BE2C (cell line): ENCODE data around the gene BBS10.

Experiments used
- DNase-seq: peaks from one replicate; pipeline ENCODE4 v3.0.0-alpha.2; 2020
- H3K27me3 ChIP-seq: fragments of 250-450 bp; sonication (Bioruptor Pico); 2 replicates; pipeline ENCODE4 v1.5.1; 2020; ENCODE audit warnings: mild to moderate bottlenecking
- H3K36me3 ChIP-seq: fragments of 250-450 bp; sonication (Bioruptor Pico); 2 replicates; pipeline ENCODE4 v1.5.1; 2020; ENCODE audit warnings: mild to moderate bottlenecking
- H3K4me1 ChIP-seq: fragments of 250-450 bp; sonication (Bioruptor Pico); 2 replicates; pipeline ENCODE4 v1.5.1; 2020
- H3K4me3 ChIP-seq: 2 replicates; pipeline ENCODE4 v1.5.1; 2011; ENCODE audit warnings: low read depth, low read length
- H3K9me3 ChIP-seq: fragments of 250-450 bp; sonication (Bioruptor Pico); 2 replicates; pipeline ENCODE4 v1.5.1; 2020
- TF ChIP-seq, protein P1 (sequence below): IDR thresholded peaks from 2 replicates; pipeline ENCODE4 v1.5.1; 2012; ENCODE audit warnings: mild to moderate bottlenecking, low read depth, low read length

BBS10 gene

DNA sequence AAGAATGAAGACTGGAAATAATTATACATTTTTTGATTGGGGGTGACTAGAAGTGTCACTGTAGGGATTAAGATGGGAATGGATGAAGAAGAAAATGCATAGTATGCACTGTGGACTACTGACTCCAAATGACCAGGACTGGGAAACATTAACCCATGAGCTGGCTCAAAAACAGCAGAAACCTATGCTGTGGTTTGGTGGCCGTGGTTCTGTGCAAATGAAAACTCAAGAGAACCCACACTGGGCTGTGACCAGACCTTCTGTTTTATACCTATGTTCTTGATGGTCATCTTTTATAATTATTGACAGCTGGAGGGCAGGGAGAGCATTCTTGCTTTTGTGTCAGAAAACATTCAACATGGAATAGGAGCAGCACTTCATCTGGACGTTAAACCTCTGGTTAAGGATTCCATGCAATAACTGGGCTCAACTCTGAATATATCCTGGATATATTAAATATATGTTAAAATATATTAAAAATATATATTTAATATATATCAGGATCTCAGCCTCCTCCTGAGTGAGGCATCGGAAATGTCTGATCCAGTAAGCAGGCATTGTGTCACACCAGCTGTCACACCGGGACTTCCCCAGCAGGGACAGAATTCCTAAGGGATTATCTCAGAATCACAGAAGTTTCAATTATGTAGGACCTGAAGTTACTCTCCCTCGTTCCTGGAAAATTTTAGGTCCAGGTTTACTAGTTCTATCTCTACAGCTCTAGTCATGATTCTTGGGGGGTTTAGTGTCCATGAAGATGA is 48.5 kb downstream of the BBS10 start:
- Histone ChIP-seq H3K4me1 (no peaks in the 10 kb centered on the region), H3K9me3 (no peaks in the 10 kb centered on the region), H3K27me3 (no peaks in the 10 kb centered on the region; the same call in 1 of the 2 replicates), H3K36me3 (no peaks in the 10 kb centered on the region), H3K4me3 (no peak overlapping the region)
- TF ChIP-seq, protein P1, sequence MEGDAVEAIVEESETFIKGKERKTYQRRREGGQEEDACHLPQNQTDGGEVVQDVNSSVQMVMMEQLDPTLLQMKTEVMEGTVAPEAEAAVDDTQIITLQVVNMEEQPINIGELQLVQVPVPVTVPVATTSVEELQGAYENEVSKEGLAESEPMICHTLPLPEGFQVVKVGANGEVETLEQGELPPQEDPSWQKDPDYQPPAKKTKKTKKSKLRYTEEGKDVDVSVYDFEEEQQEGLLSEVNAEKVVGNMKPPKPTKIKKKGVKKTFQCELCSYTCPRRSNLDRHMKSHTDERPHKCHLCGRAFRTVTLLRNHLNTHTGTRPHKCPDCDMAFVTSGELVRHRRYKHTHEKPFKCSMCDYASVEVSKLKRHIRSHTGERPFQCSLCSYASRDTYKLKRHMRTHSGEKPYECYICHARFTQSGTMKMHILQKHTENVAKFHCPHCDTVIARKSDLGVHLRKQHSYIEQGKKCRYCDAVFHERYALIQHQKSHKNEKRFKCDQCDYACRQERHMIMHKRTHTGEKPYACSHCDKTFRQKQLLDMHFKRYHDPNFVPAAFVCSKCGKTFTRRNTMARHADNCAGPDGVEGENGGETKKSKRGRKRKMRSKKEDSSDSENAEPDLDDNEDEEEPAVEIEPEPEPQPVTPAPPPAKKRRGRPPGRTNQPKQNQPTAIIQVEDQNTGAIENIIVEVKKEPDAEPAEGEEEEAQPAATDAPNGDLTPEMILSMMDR: no peak
- DNase-seq: no peak
